ENCODE measurements around the gene STAT5A.

STAT5A gene

DNA sequence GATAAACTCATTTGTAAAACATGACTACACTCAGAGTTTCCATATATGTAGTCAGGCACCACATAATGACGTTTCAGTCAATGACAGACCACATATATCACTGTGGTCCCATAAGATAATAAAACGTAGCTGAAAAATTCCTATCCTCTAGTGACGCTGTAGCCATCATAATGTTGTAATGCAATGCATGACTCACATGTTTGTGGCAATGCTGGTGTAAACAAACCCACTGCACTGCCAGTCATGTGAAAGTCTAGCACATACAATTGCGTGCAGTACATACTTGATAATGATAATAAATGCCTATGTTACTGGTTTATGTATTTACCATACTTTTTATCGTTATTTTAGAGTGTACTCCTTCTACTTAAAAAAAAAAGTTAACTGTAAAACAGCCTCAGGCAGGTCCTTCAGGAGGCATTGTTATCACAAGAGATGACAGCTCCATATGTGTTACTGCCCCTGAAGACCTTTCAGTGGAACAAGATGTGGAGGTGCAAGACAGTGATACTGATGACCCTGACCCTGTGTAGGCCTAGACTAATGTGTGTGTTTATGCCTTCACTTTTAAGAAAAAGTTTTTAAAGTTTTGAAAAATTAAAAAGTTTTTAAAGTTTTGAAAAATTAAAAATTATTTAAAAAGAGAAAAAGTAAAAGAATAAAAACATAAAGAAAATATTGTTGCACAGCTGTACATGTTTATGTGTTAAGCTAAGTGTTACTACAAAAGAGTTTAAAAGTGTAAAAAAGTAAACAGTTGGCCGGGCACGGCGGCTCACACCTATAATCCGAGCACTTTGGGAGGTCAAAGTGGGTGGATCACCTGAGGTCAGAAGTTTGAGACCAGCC lies 21.2 kb upstream of the STAT5A start (continued):
- TF ChIP-seq ZSCAN5A (tag by site-specific recombination; IDR thresholded peaks at IDR 0.05) (no peak), SALL2 (tag by site-specific recombination; IDR thresholded peaks at IDR 0.05; ENCODE audit: borderline replicate concordance) (no peak), SCRT1 (tag by site-specific recombination; IDR thresholded peaks at IDR 0.05; ENCODE audit: borderline replicate concordance) (no peak), ZNF513 (tag by site-specific recombination; IDR thresholded peaks at IDR 0.05) (no peak), ZNF214 (tag by site-specific recombination; IDR thresholded peaks at IDR 0.05; ENCODE audit: borderline replicate concordance) (no peak), ZNF169 (tag by site-specific recombination; IDR thresholded peaks at IDR 0.05) (no peak)

GRCh38 chr17:42268236-42268635 lies 20.1 kb upstream of the STAT5A start:
- H3K36me3 ChIP-seq (ENCODE audit: control insufficient read depth in 2 of 2, insufficient read depth in 1 of 2, low read length in 2 of 2), result no peaks in the 10 kb centered on the region
- H3K27ac ChIP-seq (ENCODE audit: extremely low read depth, low read depth, low read length), result no peak overlapping the region
- no peaks in the 10 kb centered on the region for H3K9me3 ChIP-seq (ENCODE audit: control insufficient read depth, insufficient read depth, low read depth, low read length)
- POLR2A ChIA-PET, result no interaction called here
- TF ChIP-seq ZNF585B (tag by site-specific recombination; IDR thresholded peaks at IDR 0.05) (no peak), ZNF391 (tag by site-specific recombination; IDR thresholded peaks at IDR 0.05; ENCODE audit: borderline replicate concordance, low read depth) (no peak), PRDM1 (tag by site-specific recombination; IDR thresholded peaks at IDR 0.05) (0 out of 2 replicates have a peak, but pooled peaks have one; percentile 34)
- TF ChIP-seq, protein P1, sequence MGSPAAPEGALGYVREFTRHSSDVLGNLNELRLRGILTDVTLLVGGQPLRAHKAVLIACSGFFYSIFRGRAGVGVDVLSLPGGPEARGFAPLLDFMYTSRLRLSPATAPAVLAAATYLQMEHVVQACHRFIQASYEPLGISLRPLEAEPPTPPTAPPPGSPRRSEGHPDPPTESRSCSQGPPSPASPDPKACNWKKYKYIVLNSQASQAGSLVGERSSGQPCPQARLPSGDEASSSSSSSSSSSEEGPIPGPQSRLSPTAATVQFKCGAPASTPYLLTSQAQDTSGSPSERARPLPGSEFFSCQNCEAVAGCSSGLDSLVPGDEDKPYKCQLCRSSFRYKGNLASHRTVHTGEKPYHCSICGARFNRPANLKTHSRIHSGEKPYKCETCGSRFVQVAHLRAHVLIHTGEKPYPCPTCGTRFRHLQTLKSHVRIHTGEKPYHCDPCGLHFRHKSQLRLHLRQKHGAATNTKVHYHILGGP (tag by site-specific recombination; IDR thresholded peaks at IDR 0.05), result no peak
- H3K4me3 ChIP-seq (ENCODE audit: low read depth, low read length), result no peak overlapping the region
- peaks cover 34% of the 10 kb centered on the region for H3K4me1 ChIP-seq (ENCODE audit: control insufficient read depth, insufficient read depth, low read length)
- CTCF ChIA-PET, result interaction anchor here (0.6 to 2.6 kb wide), 6 partner anchors 39 to 552 kb away, joined by 3 to 8 read pairs (median 4); no protein-coding TSS in a partner anchor

GRCh38 chr17:42270170-42270535 lies 18.1 kb upstream of the STAT5A start:
- H3K27ac ChIP-seq (ENCODE audit: extremely low read depth, low read depth, low read length), result no peak overlapping the region
- H3K9me3 ChIP-seq (ENCODE audit: control insufficient read depth, insufficient read depth, low read depth, low read length), result no peaks in the 10 kb centered on the region
- ChIA-PET CTCF (interaction anchor here (0.5 to 2.7 kb wide), 6 partner anchors 9 to 245 kb away, joined by 3 to 10 read pairs (median 4); no protein-coding TSS in a partner anchor), POLR2A (no interaction called here)
- H3K36me3 ChIP-seq (ENCODE audit: control insufficient read depth in 2 of 2, insufficient read depth in 1 of 2, low read length in 2 of 2), result no peaks in the 10 kb centered on the region
- H3K4me3 ChIP-seq (ENCODE audit: low read depth, low read length), result no peak overlapping the region
- peaks cover 52% of the 10 kb centered on the region for H3K4me1 ChIP-seq (ENCODE audit: control insufficient read depth, insufficient read depth, low read length)
- TF ChIP-seq ZNF777 (tag by site-specific recombination; IDR thresholded peaks at IDR 0.05; ENCODE audit: borderline replicate concordance) (no peak), WT1 (tag by site-specific recombination; IDR thresholded peaks at IDR 0.05) (no peak), RBAK (tag by site-specific recombination; IDR thresholded peaks at IDR 0.05) (no peak), ZBTB48 (tag by site-specific recombination; IDR thresholded peaks at IDR 0.05) (no peak), ZNF335 (tag by site-specific recombination; conservative IDR thresholded peaks at IDR 0.05) (no peak), ZNF404 (tag by site-specific recombination; IDR thresholded peaks at IDR 0.05) (no peak), BCL11A (tag by site-specific recombination; IDR thresholded peaks at IDR 0.05; ENCODE audit: low read depth) (no peak), SP7 (tag by site-specific recombination; IDR thresholded peaks at IDR 0.05) (no peak), HIC1 (tag by site-specific recombination; IDR thresholded peaks at IDR 0.05) (no peak)
- TF ChIP-seq, protein P2, sequence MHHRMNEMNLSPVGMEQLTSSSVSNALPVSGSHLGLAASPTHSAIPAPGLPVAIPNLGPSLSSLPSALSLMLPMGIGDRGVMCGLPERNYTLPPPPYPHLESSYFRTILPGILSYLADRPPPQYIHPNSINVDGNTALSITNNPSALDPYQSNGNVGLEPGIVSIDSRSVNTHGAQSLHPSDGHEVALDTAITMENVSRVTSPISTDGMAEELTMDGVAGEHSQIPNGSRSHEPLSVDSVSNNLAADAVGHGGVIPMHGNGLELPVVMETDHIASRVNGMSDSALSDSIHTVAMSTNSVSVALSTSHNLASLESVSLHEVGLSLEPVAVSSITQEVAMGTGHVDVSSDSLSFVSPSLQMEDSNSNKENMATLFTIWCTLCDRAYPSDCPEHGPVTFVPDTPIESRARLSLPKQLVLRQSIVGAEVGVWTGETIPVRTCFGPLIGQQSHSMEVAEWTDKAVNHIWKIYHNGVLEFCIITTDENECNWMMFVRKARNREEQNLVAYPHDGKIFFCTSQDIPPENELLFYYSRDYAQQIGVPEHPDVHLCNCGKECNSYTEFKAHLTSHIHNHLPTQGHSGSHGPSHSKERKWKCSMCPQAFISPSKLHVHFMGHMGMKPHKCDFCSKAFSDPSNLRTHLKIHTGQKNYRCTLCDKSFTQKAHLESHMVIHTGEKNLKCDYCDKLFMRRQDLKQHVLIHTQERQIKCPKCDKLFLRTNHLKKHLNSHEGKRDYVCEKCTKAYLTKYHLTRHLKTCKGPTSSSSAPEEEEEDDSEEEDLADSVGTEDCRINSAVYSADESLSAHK (tag by site-specific recombination; IDR thresholded peaks at IDR 0.05), result no peak
